Trophoblast cell (in vitro differentiated cells and primary cell): ENCODE results near the gene TANGO6.

Experiments
- DNase-seq, 2 donors: peaks; one replicate each; pipeline ENCODE4 v3.0.0-alpha.2; 2016
- H2AFZ ChIP-seq: 2 replicates; pipeline ENCODE4 v1.6.1; 2013; ENCODE audit warnings: low read length, moderate library complexity, mild to moderate bottlenecking; ENCODE audit not compliant: insufficient read depth, poor library complexity
- H2AK5ac ChIP-seq: 2 replicates; pipeline ENCODE4 v1.6.1; 2013; ENCODE audit warnings: mild to moderate bottlenecking, low read length
- H2BK120ac ChIP-seq: 2 replicates; pipeline ENCODE4 v1.6.1; 2013; ENCODE audit warnings: low read length, mild to moderate bottlenecking, moderate library complexity; ENCODE audit not compliant: insufficient read depth, poor library complexity
- H2BK12ac ChIP-seq: 2 replicates; pipeline ENCODE4 v1.6.1; 2013; ENCODE audit warnings: mild to moderate bottlenecking, low read length, moderate library complexity
- H2BK5ac ChIP-seq: 2 replicates; pipeline ENCODE4 v1.6.1; 2013; ENCODE audit warnings: low read length, low read depth, moderate library complexity, mild to moderate bottlenecking; ENCODE audit not compliant: poor library complexity
- H3K14ac ChIP-seq: 2 replicates; pipeline ENCODE4 v1.6.1; 2013; ENCODE audit warnings: mild to moderate bottlenecking, low read length
- H3K18ac ChIP-seq: 2 replicates; pipeline ENCODE4 v1.6.1; 2013; ENCODE audit warnings: mild to moderate bottlenecking, low read length
- H3K23ac ChIP-seq: 2 replicates; pipeline ENCODE4 v1.6.1; 2013; ENCODE audit warnings: low read length
- H3K27ac ChIP-seq: 2 replicates; pipeline ENCODE4 v1.5.1; 2013; ENCODE audit warnings: low read depth, mild to moderate bottlenecking, inconsistent platforms, low read length, moderate library complexity
- H3K27me3 ChIP-seq: 2 replicates; pipeline ENCODE4 v1.6.1; 2013; ENCODE audit warnings: inconsistent platforms, mild to moderate bottlenecking, low read length, moderate library complexity; ENCODE audit not compliant: insufficient read depth
- H3K36me3 ChIP-seq, 2 experiments: 1 replicate in 1 of 2; 2 replicates in 1 of 2; pipeline ENCODE4 v1.6.1; 2013; ENCODE audit warnings: low read length in 2 of 2, mild to moderate bottlenecking in 2 of 2, moderate library complexity in 1 of 2; ENCODE audit not compliant: insufficient read depth in 2 of 2, control insufficient read depth in 1 of 2
- H3K4ac ChIP-seq: 2 replicates; pipeline ENCODE4 v1.6.1; 2013; ENCODE audit warnings: low read depth, mild to moderate bottlenecking, low read length, moderate library complexity
- H3K4me1 ChIP-seq, 2 experiments: 1 replicate in 1 of 2; 2 replicates in 1 of 2; pipeline ENCODE4 v1.6.1; 2013; ENCODE audit warnings: low read length in 2 of 2, mild to moderate bottlenecking in 2 of 2, moderate library complexity in 1 of 2; ENCODE audit not compliant: insufficient read depth in 2 of 2, control insufficient read depth in 1 of 2
- H3K4me2 ChIP-seq: 2 replicates; pipeline ENCODE4 v1.6.1; 2013; ENCODE audit warnings: inconsistent platforms, mild to moderate bottlenecking, low read length, moderate library complexity
- H3K4me3 ChIP-seq: 2 replicates; pipeline ENCODE4 v1.5.1; 2013; ENCODE audit warnings: mild to moderate bottlenecking, low read depth, low read length, inconsistent platforms
- H3K79me1 ChIP-seq: one replicate; pipeline ENCODE4 v1.6.1; 2013; ENCODE audit warnings: low read length
- H3K79me2 ChIP-seq: 2 replicates; pipeline ENCODE4 v1.6.1; 2013; ENCODE audit warnings: low read length, mild to moderate bottlenecking; ENCODE audit not compliant: control insufficient read depth, insufficient read depth, poor library complexity
- H3K9ac ChIP-seq: 2 replicates; pipeline ENCODE4 v1.6.1; 2013; ENCODE audit warnings: mild to moderate bottlenecking, low read length
- H3K9me3 ChIP-seq: 2 replicates; pipeline ENCODE4 v1.6.1; 2013; ENCODE audit warnings: low read depth, mild to moderate bottlenecking, control low read depth, inconsistent platforms, low read length; ENCODE audit not compliant: insufficient read depth
- H4K12ac ChIP-seq: 2 replicates; pipeline ENCODE4 v1.6.1; 2013; ENCODE audit warnings: low read depth, mild to moderate bottlenecking, low read length, moderate library complexity
- H4K8ac ChIP-seq: 2 replicates; pipeline ENCODE4 v1.6.1; 2013; ENCODE audit warnings: low read depth, mild to moderate bottlenecking, low read length, moderate library complexity
- H4K91ac ChIP-seq: one replicate; pipeline ENCODE4 v1.6.1; 2013; ENCODE audit warnings: low read depth, mild to moderate bottlenecking, low read length, moderate library complexity
- WGBS: extraction: QIAGEN DNeasy Blood & Tissue Kit; methylation state at CpG from one replicate; pipeline ENCODE4 v1.1.7; 2013; ENCODE audit warnings: missing lambda C conversion rate; ENCODE audit not compliant: insufficient read length, insufficient coverage; ENCODE audit errors: extremely low coverage; 5-methylcytosine and 5-hydroxymethylcytosine counted together

The TANGO6 gene

GRCh38 chr16:68907781-68908181, 64.5 kb downstream of the TANGO6 start:
- WGBS: no CpG with 5 or more reads among the region's 3 CpGs
- no peak overlapping the region for H2BK120ac ChIP-seq
- H3K18ac ChIP-seq: no peak overlapping the region
- DNase-seq: peak in 1 of 2 donors; percentile 47
- no peak overlapping the region for H2AFZ ChIP-seq
- H3K4ac ChIP-seq: no peak overlapping the region
- H3K4me3 ChIP-seq: no peak overlapping the region
- H3K27me3 ChIP-seq: no peaks in the 10 kb centered on the region
- H3K79me2 ChIP-seq: no peaks in the 10 kb centered on the region
- H3K79me1 ChIP-seq: no peaks in the 10 kb centered on the region
- H3K4me1 ChIP-seq: no peaks in the 10 kb centered on the region
- H4K91ac ChIP-seq: no peak overlapping the region
- no peak overlapping the region for H3K23ac ChIP-seq
- no peak overlapping the region for H4K12ac ChIP-seq
- H2AK5ac ChIP-seq: no peak overlapping the region
- no peak overlapping the region for H3K9ac ChIP-seq
- H3K27ac ChIP-seq: no peak overlapping the region
- H3K36me3 ChIP-seq: no peaks in the 10 kb centered on the region
- H2BK12ac ChIP-seq: no peak overlapping the region
- no peak overlapping the region for H3K4me2 ChIP-seq
- no peak overlapping the region for H3K14ac ChIP-seq
- no peaks in the 10 kb centered on the region for H3K9me3 ChIP-seq
- no peak overlapping the region for H2BK5ac ChIP-seq
- no peak overlapping the region for H4K8ac ChIP-seq

GRCh38 chr16:68909099-68909733, 65.9 kb downstream of the TANGO6 start:
- Histone ChIP-seq H2BK5ac (no peak overlapping the region), H3K14ac (no peak overlapping the region), H4K8ac (no peak overlapping the region), H2AFZ (no peak overlapping the region), H3K4ac (no peak overlapping the region), H3K9ac (no peak overlapping the region), H3K36me3 (no peaks in the 10 kb centered on the region), H3K79me2 (no peaks in the 10 kb centered on the region), H3K79me1 (no peaks in the 10 kb centered on the region), H3K4me3 (no peak overlapping the region), H2AK5ac (no peak overlapping the region), H3K4me1 (no peaks in the 10 kb centered on the region), H2BK120ac (no peak overlapping the region), H3K23ac (no peak overlapping the region), H4K91ac (no peak overlapping the region), H3K4me2 (no peak overlapping the region), H3K27ac (no peak overlapping the region), H3K18ac (no peak overlapping the region), H4K12ac (no peak overlapping the region), H3K27me3 (no peaks in the 10 kb centered on the region), H2BK12ac (no peak overlapping the region), H3K9me3 (no peaks in the 10 kb centered on the region)
- WGBS: no CpG with 5 or more reads among the region's 8 CpGs
- peak; percentile 12 to 51 for DNase-seq

GRCh38 chr16:68910051-68910450, 66.7 kb downstream of the TANGO6 start:
- H3K14ac ChIP-seq: no peak overlapping the region
- DNase-seq: peak; percentile 36 to 62
- no peak overlapping the region for H3K27ac ChIP-seq
- H3K4me2 ChIP-seq: no peak overlapping the region
- H4K12ac ChIP-seq: no peak overlapping the region
- H3K23ac ChIP-seq: no peak overlapping the region
- no peaks in the 10 kb centered on the region for H3K79me1 ChIP-seq
- H3K4me1 ChIP-seq: no peaks in the 10 kb centered on the region
- no peak overlapping the region for H3K4me3 ChIP-seq
- no peak overlapping the region for H2BK5ac ChIP-seq
- H2BK120ac ChIP-seq: no peak overlapping the region
- H2AK5ac ChIP-seq: no peak overlapping the region
- H3K18ac ChIP-seq: no peak overlapping the region
- H4K91ac ChIP-seq: no peak overlapping the region
- H3K9me3 ChIP-seq: no peaks in the 10 kb centered on the region
- no peaks in the 10 kb centered on the region for H3K27me3 ChIP-seq
- no CpG with 5 or more reads among the region's 5 CpGs for WGBS
- no peak overlapping the region for H3K4ac ChIP-seq
- H3K79me2 ChIP-seq: no peaks in the 10 kb centered on the region
- H3K36me3 ChIP-seq: no peaks in the 10 kb centered on the region
- no peak overlapping the region for H2AFZ ChIP-seq
- H4K8ac ChIP-seq: no peak overlapping the region
- H3K9ac ChIP-seq: no peak overlapping the region
- H2BK12ac ChIP-seq: no peak overlapping the region

- Histone ChIP-seq H3K27ac (no peak overlapping the region), H2BK5ac (no peak overlapping the region), H3K14ac (no peak overlapping the region), H3K9ac (no peak overlapping the region), H4K12ac (no peak overlapping the region), H2BK12ac (no peak overlapping the region), H2BK120ac (no peak overlapping the region), H3K18ac (no peak overlapping the region), H3K4me3 (no peak overlapping the region), H3K4me1 (no peaks in the 10 kb centered on the region), H4K91ac (no peak overlapping the region), H3K4me2 (no peak overlapping the region), H2AK5ac (no peak overlapping the region), H4K8ac (no peak overlapping the region), H3K23ac (no peak overlapping the region), H3K36me3 (no peaks in the 10 kb centered on the region), H3K27me3 (no peaks in the 10 kb centered on the region), H2AFZ (no peak overlapping the region), H3K9me3 (no peaks in the 10 kb centered on the region), H3K79me2 (no peaks in the 10 kb centered on the region), H3K4ac (no peak overlapping the region), H3K79me1 (no peaks in the 10 kb centered on the region)
- peak; percentile 13 to 49 for DNase-seq
- WGBS: no CpG with 5 or more reads among the region's 2 CpGs
Observed at GRCh38 chr16:68915589-68915988, 72.3 kb downstream of the TANGO6 start.
